Activated effector memory CD4-positive, alpha-beta T cell treated with anti-CD3 and anti-CD28 coated beads, Interleukin-2, amount 50 U/mL, for 16 hours (primary cell): ENCODE data around the gene PTPRO.

Experiments
- DNase-seq: peaks from one replicate; pipeline ENCODE4 v3.0.0-alpha.2; 2020

Gene PTPRO

GRCh38 chr12:15355766-15356165, 33.5 kb downstream of the PTPRO start:
- no peak for DNase-seq

GRCh38 chr12:15356951-15357364, 34.6 kb downstream of the PTPRO start:
- DNase-seq = no peak

DNA sequence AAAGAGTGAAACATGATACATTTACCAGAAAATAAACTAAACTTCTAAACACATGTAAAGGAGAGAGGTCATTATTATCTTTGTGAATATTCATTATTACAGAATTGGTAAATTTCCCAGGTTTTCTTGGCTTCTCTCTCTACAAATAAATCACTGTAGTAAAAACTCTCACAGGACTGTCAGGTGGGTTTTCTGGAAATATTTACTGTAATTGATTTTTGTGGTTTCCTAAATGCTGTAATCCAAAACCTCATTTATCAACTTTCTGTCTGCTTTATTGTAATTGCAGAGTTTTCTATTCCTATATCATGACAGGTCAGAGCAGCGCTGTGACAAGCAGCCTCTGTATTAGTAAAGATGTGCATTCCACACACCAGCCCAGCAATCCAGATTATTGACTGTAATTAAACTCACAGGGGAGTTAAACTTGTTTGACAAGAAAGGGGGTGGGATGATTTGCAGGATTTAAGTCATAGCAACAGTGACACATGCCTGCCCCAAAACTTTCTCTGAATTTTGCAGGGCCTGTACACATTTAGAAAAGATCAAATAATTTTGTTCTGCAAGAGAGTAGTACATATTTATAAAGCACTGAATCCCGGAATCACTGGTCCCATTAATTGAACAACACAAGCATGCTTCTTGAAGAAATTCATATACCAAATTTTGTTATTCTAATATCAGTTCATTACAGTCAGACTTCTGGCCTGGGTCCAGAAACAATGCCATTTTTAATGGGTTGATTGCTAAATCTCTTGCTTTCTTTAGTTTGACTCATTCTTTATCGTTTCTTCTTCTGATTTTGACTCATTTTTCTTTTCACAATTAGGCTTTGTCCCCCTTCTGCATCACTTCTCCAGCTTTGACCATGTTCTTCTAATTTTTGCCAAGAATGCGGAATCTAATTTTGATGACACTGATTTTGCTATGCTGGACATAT, 42.2 kb downstream of the PTPRO start:
- no peak for DNase-seq

- DNase-seq = no peak
Measured at GRCh38 chr12:15368812-15369211, 46.5 kb downstream of the PTPRO start.

DNA sequence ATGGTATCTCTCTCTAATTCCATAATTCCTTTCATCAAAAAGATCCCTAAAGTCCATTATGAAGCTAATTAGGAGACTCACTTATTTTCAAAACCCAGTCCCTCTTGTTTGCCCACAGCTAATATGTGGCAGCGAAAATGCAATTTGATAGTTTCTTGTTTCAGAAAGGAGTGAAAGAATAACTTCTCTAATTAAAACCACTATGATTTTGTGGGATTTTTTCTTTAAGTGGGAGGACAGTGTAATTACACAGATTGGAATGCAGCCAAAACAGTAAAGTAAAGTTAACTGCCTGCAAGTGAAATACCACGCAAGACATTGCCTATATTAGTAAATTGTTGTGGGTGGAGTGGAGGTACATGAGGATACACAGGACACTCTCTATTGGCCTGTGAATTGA, 50.0 kb downstream of the PTPRO start:
- DNase-seq = no peak

DNA sequence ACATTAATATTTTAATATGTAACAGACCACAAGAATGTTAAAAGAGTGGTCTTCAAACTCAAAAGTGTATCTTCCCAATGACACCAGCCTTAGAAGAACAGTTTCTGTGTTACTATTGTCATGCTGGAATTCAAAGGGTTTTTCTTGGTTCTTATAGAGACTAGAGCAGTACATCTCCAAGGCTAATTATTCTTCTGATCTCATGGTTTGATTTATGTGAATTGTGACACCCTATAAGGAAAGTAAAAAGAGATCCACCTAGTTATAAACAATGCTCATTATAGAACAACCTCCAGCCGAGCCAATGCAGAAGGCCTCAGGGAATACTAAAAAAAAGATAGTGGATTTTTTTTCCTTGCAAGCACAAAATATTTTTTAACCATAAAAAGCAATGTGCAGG, 65.5 kb downstream of the PTPRO start:
- no peak for DNase-seq

GRCh38 chr12:15389561-15389960, 67.3 kb downstream of the PTPRO start:
- DNase-seq = no peak

GRCh38 chr12:15393037-15393436, 70.7 kb downstream of the PTPRO start:
- no peak for DNase-seq

DNA sequence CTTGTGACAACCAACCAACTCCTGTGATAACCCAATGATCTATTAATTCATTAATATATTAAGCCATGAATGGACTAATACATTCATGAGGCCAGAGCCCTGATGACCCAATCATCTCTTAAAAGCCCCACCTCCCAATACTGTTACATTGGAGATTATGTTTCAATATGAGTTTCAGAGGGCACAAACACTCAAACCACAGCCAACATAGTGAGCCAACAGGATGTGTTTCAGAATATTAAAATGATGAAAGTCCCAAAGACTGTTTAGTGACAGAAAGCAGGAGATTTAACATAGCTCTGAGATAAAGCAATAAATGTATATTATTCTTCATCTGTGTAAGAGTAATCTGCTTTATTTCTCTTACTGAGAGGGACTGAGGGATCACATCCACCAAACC, 71.7 kb downstream of the PTPRO start:
- DNase-seq = no peak

GRCh38 chr12:15404485-15404884, 82.2 kb downstream of the PTPRO start:
- DNase-seq = no peak

GRCh38 chr12:15405606-15406005, 83.3 kb downstream of the PTPRO start:
- DNase-seq = no peak

DNA sequence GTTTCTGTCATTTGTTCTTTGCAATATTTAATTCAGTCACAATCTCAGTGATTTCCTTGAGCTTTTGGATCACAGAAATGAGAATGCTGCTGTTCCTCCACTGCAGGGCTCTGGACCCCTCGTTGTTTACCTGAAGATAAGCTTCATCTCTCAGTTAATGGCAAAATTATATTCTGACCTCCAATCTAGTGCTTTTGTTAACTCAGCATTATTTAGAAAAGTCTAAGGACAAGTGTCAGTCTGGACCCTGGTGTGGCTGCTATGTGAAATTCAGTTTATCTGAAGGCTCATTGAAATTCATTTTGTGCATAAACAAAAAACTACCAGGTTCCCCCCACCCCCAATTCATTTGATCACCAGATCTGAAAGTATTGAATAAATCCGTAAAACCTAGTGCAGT, 84.7 kb downstream of the PTPRO start:
- no peak for DNase-seq

GRCh38 chr12:15411842-15412241, 89.5 kb downstream of the PTPRO start:
- no peak for DNase-seq

- no peak for DNase-seq
Measured at GRCh38 chr12:15417691-15418090, 95.4 kb downstream of the PTPRO start.

DNA sequence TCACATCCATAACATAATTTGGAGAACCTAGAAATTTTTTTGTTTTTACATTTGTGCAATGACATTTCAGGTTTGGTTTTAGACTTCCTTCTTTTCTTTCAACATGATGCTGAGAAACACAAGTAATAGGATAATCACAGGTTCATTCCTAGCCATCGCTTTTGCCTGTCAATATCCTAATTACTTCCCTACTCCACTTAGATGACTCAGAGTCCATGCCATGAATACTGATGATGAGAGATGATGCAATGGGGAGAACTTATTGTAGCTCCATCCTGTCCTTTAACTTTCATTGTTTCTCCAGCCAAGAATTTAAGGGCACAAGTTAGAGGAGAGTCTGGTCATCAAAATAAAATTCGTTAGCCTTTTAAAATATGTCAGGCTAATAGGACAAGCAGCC, 101.3 kb downstream of the PTPRO start:
- DNase-seq = no peak

GRCh38 chr12:15427913-15428312, 105.6 kb downstream of the PTPRO start:
- DNase-seq = no peak

- no peak for DNase-seq
Measured at GRCh38 chr12:15428632-15429031, 106.3 kb downstream of the PTPRO start.

DNA sequence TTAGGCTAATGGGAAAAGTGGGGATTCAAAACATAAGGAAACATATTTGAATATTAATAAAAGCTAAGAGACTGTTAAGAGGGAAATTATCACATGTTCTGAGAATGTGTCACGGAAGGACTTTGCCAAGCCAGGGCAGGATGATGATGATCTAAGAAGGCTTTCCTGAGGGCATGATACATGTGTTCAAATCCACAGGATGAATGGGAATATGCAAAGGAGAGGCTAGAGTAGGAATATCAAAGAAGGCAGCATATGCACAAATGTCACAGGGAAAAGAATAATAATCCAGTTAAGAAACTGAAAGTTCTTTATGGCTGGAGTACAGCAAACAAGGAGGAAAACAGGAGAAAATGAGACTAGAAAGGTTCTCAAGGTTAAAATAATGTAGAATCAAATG, 107.0 kb downstream of the PTPRO start:
- no peak for DNase-seq

DNA sequence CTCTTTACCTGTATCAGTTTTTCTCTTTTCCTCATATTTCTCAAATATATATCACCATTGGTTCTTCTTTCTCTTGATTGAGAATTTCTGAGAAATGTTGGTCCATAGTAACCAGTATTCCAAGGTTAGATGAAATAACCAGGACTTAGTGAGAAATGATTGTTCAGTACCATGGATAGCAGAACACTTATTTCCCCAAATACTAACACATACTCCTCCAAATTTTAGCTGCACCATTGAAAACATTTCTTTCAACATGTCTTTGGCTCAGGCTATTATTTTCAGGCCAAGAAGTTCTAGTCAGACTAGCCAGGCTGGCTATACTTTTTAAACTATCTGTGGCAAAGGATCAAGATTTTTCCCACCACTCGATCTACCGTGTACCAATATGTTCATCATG, 113.3 kb downstream of the PTPRO start:
- DNase-seq = no peak

DNA sequence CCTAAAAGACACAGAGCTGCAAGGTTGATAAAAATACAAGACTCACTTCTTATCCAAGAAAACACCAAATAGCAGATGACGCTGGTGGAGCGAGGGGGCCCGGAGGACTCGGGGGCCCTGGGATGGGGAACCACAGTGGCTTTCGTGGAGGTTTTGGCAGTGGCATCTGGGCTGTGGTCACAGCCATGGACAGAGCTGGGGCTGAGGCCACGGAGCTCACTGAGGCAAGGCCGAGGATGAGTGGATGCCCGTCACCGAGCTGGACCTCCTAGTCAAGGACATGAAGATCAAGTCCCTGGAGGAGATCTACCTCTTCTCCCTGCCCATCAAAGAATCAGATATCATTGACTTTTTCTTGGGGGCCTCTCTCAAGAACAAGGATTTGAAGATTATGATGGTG, 117.2 kb downstream of the PTPRO start:
- DNase-seq = no peak

DNA sequence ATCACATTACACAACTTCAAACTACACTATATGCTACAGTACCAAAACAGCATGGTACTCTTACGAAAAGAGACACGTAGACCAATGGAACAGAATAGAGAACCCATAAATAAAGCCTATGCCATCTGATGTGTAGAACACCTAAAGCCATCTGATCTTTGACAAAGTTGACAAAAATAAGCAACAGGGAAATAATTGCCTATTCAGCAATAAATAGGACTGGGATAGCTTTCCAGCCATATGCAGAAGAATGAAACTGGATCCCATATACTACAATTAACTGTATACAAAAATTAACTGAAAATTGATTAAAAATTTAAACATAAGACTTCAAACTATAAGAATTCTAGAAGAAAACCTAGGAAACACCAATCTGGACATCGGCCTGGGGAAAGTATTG, 120.7 kb downstream of the PTPRO start:
- no peak for DNase-seq

GRCh38 chr12:15443611-15444010, 121.3 kb downstream of the PTPRO start:
- no peak for DNase-seq

DNA sequence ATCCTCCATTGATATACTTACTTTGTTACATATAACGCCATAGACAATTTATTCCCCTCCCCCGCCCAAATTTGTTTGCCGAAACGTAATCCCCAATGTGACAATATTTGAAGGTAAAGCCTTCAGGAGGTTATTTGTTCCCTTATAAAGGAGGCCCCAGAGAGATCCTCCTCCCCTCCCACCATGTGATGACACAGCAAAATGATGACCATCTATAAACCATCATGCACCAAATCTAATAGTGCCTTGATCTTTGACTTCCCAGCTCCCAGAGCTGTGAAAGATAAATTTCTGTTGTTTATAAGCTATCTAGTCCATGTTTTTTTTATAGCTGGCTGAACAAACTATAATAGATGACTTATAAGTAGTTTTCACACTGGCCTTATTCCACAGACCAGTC, 122.2 kb downstream of the PTPRO start:
- no peak for DNase-seq

DNA sequence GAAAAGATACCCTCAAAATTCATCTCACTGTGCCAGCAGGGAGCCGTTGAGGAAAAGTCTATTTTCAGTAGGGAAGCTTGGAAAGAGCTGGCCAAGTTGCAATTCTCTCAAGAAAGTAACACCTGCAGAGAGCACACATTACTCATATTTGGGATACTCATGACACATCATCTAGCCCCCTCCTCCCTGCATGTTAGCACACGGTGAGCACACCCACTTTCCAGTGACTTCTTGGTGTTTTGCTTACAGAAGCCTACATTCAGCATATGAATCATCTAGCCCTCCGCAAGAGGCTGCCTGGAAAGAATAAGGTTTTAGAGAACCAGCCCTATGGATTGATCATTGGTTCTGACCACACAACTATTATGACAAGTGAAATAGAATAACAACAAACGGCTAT, 124.5 kb downstream of the PTPRO start:
- no peak for DNase-seq

DNA sequence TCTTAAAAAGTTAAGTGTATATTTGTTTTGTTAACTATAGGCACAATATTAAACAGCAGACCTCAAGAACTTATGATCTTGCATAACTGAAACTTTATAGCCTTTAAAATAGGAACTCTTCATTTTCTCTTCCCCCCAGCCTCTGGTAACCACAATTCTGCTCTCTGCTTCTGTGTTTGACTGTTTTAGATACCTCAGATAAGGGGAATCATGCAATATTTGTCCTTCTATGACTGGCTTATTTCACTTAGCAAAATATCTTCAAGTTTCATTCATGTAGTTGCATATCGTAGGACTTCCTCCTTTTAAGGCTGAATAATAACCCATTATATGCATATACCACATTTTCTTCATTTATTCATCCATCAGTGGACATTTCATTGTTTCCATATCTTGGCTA, 131.3 kb downstream of the PTPRO start:
- no peak for DNase-seq
